ENCODE measurements around the gene MBD6.

Gene MBD6

GRCh38 chr12:57536597-57536942 is 13.9 kb downstream of the MBD6 start:
- intact Hi-C loops (cut with DNase I), result no loop called here

GRCh38 chr12:57539134-57539768 is 16.6 kb downstream of the MBD6 start:
- DNase-seq, result no peak
- intact Hi-C loops (cut with DNase I), result no loop called here

More at GRCh38 chr12:57536597-57536942, 13.9 kb downstream of the MBD6 start:
- DNase-seq, result peak in 20 of 42 donors; percentile 17 to 81 (median 56)

DNA sequence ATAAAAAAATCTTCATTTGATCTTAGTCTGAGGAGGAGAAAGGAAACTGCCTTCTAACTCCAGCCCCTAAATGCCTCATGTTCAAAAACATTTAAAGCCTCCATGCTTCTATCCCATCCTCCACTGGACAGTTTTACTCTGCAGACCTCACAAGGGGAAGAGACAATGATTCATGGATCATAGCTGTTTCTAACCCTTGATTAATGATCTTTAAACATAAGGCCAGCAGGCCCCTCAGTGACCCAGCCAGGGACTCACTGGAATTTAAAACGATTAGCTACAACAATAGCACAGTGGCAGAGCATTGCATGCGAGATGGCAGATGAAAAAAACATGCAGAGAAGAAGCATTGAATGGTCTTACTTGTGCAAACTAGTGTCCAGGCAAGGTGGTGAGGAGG is 18.4 kb downstream of the MBD6 start:
- intact Hi-C loops (cut with DNase I), result no loop called here
- no peak for DNase-seq

GRCh38 chr12:57541717-57542116 is 19.1 kb downstream of the MBD6 start:
- DNase-seq, result no peak
- intact Hi-C loops (cut with DNase I), result no loop called here

DNA sequence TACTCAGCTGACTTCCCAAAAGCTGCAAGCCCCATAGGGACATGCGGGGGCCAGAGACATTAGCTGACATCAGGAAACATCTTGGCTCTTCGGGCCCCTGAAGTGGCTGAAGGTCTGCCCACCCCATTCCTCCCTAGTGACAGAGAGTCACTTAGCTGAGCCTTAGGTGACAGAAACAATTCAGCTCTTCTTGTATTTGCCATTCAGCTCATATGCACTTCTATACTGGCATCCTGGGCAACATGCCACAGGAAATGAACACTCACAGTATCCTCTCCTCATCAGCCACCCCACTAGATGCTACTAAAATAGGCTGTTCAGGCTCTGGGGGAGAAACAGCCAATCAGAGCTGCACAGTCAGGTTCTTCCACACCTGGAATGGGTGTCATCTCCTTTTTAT is 21.0 kb downstream of the MBD6 start:
- intact Hi-C loops (cut with DNase I), result no loop called here
- peak in 4 of 42 donors; percentile 18 to 51 (median 26) for DNase-seq

DNA sequence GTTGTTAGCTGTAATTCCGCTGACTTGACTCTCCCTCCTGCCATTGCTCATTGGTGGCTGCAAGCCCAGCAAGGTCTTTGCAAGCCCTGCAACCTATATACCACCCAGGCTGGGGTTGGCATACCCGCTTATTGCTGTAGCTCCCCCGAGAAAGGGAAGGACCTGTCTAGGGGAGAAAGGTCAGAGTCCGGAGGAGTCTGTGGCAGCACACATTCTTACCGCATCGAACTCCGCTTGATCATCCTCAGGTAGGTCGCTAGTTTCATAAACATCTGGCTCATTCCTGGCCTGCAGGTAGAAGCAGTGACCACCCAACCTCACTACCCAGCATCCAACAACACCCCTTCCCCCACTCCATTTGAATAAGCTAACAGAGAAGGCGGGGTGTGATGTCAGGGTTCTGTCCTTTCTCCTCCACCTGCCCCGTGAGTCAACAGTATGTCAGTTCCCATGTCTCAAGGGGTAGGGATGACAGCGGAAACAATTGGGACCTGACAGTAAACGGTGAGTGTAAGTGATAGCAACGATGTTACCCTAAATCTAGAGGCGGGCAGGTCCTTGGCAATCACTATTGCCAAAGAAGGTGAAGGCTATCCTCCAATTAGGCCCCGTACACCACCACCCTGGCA is 23.3 kb downstream of the MBD6 start:
- intact Hi-C loops (cut with DNase I), result no loop called here
- DNase-seq, result no peak

GRCh38 chr12:57546438-57547287 is 24.0 kb downstream of the MBD6 start, which contains the start of gene DCTN2:
Gene DCTN2 (minus strand): TSS chr12:57547192. CDS start chr12:57547063, 129 bp downstream.
- intact Hi-C loops (cut with DNase I), result no loop called here
- DNase-seq, result peak in 40 of 42 donors; percentile 87 to 99 (median 97)

GRCh38 chr12:57547288-57548012 is 24.8 kb downstream of the MBD6 start:
- DNase-seq, result peak in 2 of 42 donors; percentile 91 to 95

GRCh38 chr12:57548013-57548315 is 25.3 kb downstream of the MBD6 start:
- intact Hi-C loops (cut with DNase I), result no loop called here
- DNase-seq, result no peak

More at GRCh38 chr12:57547288-57548012, 24.8 kb downstream of the MBD6 start:
- intact Hi-C loops (cut with DNase I), result no loop called here

DNA sequence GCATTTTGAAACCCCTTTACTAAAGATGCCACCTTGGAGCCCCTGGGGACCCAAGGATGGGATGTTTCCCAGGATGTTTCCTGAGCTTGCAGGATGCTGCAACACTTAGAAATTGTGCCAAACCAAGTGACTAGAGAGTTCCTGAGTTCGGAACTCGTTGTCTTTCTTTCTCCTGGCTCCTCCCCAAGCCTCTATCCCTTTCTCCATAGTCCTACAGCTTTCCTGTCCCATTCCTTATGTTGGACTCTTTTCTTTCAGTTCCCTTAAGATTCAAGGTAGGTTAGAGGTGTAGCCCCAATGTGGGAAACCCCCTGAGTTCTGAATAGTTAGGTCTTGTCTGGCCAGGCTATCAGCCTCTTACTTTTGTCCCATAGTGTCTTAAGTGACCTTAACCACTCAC is 25.9 kb downstream of the MBD6 start:
- DNase-seq, result no peak
- intact Hi-C loops (cut with DNase I), result no loop called here

GRCh38 chr12:57549203-57549908 is 26.7 kb downstream of the MBD6 start:
- no peak for DNase-seq
- intact Hi-C loops (cut with DNase I), result no loop called here

DNA sequence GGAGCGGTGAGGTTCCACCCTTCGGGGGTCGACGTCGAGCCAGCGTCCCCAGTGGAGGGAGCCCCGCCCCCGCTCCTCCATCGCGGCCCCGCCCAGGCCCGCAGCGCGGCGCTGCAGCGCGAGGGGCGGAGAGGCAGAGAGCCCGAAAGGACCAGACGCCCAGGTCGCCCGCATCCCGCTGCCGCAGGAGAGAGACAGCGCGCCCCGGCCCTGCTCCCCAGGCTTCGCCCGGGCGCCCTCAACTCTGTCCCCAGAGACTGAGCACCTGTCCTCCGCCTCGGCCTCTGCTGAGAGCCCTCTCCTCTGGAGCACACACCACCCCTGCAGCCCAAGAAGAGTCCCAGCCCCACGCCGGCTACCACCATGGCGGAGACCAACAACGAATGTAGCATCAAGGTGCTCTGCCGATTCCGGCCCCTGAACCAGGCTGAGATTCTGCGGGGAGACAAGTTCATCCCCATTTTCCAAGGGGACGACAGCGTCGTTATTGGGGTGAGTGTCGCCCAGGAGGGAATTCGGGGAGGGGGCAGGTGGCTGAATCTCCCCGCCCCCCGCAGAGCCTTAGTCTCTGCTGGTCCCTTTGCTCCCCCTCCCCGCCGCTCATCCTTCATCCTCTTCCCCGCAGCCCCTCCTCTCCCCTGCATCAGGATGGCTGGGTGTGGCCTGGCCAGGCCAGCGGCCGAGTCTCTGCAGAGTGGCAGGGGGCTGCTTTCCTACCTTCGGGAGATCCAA is 27.5 kb downstream of the MBD6 start, which contains the start of gene KIF5A:
TSS of gene KIF5A (plus strand) at position 136 of the 732 bp plus-strand sequence. CDS start at position 364, 228 bp downstream.
- intact Hi-C loops (cut with DNase I), result no loop called here
- DNase-seq, result peak; percentile 13 to 87 (median 75)

DNA sequence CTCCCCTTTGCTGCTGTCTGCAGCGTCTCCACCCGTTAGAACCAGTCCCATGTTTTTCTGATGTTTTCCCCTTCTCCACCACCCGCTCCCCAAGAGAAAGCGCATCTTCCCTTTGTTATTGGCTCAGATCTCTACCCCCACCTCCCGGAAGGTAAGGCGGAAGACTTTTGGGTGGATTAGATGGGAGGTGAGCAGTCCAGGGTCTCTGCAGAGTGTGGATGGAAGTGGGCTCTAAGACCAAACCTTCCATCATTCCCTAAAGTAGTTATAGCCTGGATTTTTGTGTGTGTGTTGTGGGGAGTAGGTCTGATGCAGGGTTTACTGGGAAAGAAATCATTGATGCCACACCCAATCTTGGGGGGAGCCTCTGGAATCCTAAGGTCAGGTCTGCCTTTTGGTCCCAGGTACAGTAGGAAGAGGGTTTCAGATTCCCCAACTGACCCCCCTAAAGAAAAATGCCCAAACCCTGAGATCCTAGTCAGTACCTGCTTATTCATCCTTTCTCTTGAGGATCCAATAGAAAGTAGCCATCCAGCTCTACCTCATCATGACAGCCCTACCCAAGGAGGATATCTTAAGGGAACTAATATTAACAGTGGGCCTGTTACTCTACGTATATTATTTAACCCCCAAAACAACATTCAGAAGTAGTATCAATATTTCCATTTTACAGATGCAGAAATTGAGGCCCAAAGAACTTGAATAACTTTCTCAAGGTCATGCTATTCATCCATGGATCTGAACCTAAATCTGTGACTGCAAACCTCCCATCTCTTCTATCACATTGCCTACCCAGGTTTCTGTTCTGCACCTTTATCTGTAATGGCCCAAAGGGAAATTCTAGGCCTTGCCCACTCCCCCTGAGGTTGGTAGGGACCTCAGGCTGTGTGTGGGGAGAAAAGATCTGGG is 28.3 kb downstream of the MBD6 start:
- DNase-seq, result peak in 11 of 42 donors; percentile 6 to 41 (median 31)
- intact Hi-C loops (cut with DNase I), result no loop called here

DNA sequence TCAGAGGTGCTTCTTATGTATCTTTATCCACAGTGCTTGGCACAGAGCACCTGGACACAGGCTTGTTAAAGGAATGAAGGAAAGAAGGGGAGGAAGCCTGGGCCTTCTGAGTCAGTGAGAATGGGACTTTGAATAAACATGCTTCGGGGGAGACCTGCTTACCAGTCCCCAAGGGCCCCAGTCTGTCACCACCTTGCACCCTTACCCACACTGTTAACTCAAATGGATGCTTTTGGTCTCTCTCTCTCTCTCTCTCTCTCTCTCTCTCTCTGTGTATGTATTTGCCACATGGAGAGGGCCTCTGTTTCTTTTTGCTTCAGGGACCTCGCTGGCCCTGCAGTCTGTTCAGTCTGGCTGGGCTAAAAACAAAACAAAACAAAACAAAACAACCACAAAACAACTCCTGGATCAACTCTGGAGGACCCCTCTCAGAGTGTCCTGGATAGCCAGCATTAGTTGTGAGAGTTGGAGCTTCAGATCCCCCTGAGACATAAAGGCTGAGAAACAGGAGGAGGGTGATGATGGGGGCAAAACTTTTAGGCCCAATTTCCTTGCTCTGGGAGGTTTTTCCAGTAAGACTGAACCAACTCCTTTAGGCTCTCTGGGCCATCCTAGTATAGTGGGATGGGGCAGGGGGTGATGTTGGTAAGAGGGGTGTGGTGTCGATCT is 29.1 kb downstream of the MBD6 start:
- intact Hi-C loops (cut with DNase I), result no loop called here
- no peak for DNase-seq

DNA sequence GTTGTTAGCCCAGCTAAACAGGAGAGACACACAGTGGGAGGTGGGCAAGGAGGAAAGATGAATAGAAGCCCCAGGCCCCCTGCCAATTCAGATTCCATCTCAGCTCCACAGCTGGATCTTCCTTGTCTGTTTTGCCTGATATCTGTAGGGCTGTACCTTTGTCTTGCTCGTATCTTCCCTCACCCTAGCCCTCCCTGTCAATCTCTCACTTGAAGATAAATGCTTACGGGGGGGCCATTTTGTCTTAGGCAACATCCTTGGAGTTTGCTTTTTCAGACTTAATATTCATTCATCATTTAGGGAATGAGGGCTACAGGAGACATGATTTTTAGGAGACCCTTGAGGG is 29.7 kb downstream of the MBD6 start:
- intact Hi-C loops (cut with DNase I), result no loop called here
- DNase-seq, result no peak

GRCh38 chr12:57552835-57553313 is 30.2 kb downstream of the MBD6 start:
- no peak for DNase-seq
- intact Hi-C loops (cut with DNase I), result no loop called here

All from head of caudate nucleus (tissue), 42 donors.